GM23338 (cell line): ENCODE results near the gene GRIK1.

Experiments used
- CTCF ChIP-seq, 2 experiments: fragments of 200-600 bp in 1 of 2; sonication (generic) in 1 of 2; conservative IDR thresholded peaks; 2 replicates each; pipeline versions ENCODE4 v1.5.1 to v1.6.1; 2016 to 2017; ENCODE audit warnings: antibody characterized with exemption in 2 of 2, low read depth in 2 of 2, mild to moderate bottlenecking in 2 of 2, moderate library complexity in 1 of 2
- EZH2 ChIP-seq: fragments of 200-600 bp; sonication (generic); IDR thresholded peaks from one replicate; pipeline ENCODE4 v1.8.0; 2017; ENCODE audit warnings: antibody characterized with exemption, mild to moderate bottlenecking, low read depth; ENCODE audit not compliant: unreplicated experiment
- EZH2phosphoT487 ChIP-seq: fragments of 200-600 bp; sonication (generic); IDR thresholded peaks from one replicate; pipeline ENCODE4 v1.8.1; 2018; ENCODE audit warnings: antibody characterized with exemption; ENCODE audit not compliant: unreplicated experiment
- POLR2AphosphoS5 ChIP-seq: IDR thresholded peaks from 2 replicates; pipeline ENCODE4 v1.6.1; 2016; ENCODE audit warnings: antibody characterized with exemption, low read depth
- ZNF331 ChIP-seq: fragments of 250-450 bp; sonication (Bioruptor Pico); IDR thresholded peaks from 2 replicates; pipeline ENCODE4 v1.5.0; 2020; ENCODE audit warnings: low read depth, mild to moderate bottlenecking, moderate library complexity

GRCh38 chr21:29940991-29941390 lies 1.2 kb upstream of the GRIK1 start:
- no peak for TF ChIP-seq EZH2
- TF ChIP-seq POLR2AphosphoS5: no peak
- no peak for TF ChIP-seq CTCF (conservative IDR thresholded peaks at IDR 0.05; ENCODE audit: low read depth in 2 of 2)
- no peak for TF ChIP-seq ZNF331 (CRISPR knock-in tag)
- TF ChIP-seq EZH2phosphoT487: no peak
